Measurements from ENCODE around the gene ADGRL4. TPM values are rescaled to one million over a fixed set of nuclear protein-coding genes. Genes with fewer than 3 reads are reported as not detected.

The ADGRL4 gene
- total RNA-seq, 1 donor from 2014 or later = 17.7 TPM

GRCh38 chr1:78949227-78949626 lies 57.3 kb downstream of the ADGRL4 start:
- no peaks in the 10 kb centered on the region for H3K4me1 ChIP-seq
- H3K9me3 ChIP-seq = no peaks in the 10 kb centered on the region
- no peak overlapping the region for H3K27ac ChIP-seq
- intact Hi-C loops (cut with DNase I) = no loop called here
- no peaks in the 10 kb centered on the region for H3K36me3 ChIP-seq
- H3K27me3 ChIP-seq = no peaks in the 10 kb centered on the region
- H3K4me3 ChIP-seq = no peak overlapping the region
- TF ChIP-seq POLR2AphosphoS5 (IDR thresholded peaks at IDR 0.05; ENCODE audit: insufficient read depth in 1 of 2, low read depth in 1 of 2) = no peak
- no peak for DNase-seq (ENCODE audit: extremely low spot score in 2 of 2)

- no peaks in the 10 kb centered on the region for H3K4me1 ChIP-seq
- H3K4me3 ChIP-seq = no peak overlapping the region
- no peaks in the 10 kb centered on the region for H3K36me3 ChIP-seq
- no peak for DNase-seq (ENCODE audit: extremely low spot score in 2 of 2)
- H3K27me3 ChIP-seq = no peaks in the 10 kb centered on the region
- intact Hi-C loops (cut with DNase I) = no loop called here
- no peak for TF ChIP-seq CTCF (IDR thresholded peaks at IDR 0.05)
- no peak for TF ChIP-seq POLR2A (IDR thresholded peaks at IDR 0.05)
- TF ChIP-seq POLR2AphosphoS5 (IDR thresholded peaks at IDR 0.05; ENCODE audit: insufficient read depth in 1 of 2, low read depth in 1 of 2) = no peak
- H3K27ac ChIP-seq = no peak overlapping the region
- H3K9me3 ChIP-seq = no peaks in the 10 kb centered on the region
Measured at GRCh38 chr1:78919150-78919549, 87.4 kb downstream of the ADGRL4 start.

- no peak for DNase-seq (ENCODE audit: extremely low spot score in 2 of 2)
- H3K9me3 ChIP-seq = no peaks in the 10 kb centered on the region
- H3K27ac ChIP-seq = no peak overlapping the region
- TF ChIP-seq POLR2AphosphoS5 (IDR thresholded peaks at IDR 0.05; ENCODE audit: insufficient read depth in 1 of 2, low read depth in 1 of 2) (no peak), POLR2A (IDR thresholded peaks at IDR 0.05) (no peak), CTCF (IDR thresholded peaks at IDR 0.05) (no peak)
- H3K4me3 ChIP-seq = no peak overlapping the region
- H3K27me3 ChIP-seq = no peaks in the 10 kb centered on the region
- no peaks in the 10 kb centered on the region for H3K36me3 ChIP-seq
- H3K4me1 ChIP-seq = no peaks in the 10 kb centered on the region
- intact Hi-C loops (cut with DNase I) = no loop called here
Measured at GRCh38 chr1:78918157-78918556, 88.4 kb downstream of the ADGRL4 start.

- no peak overlapping the region for H3K27ac ChIP-seq
- no peaks in the 10 kb centered on the region for H3K36me3 ChIP-seq
- no peaks in the 10 kb centered on the region for H3K4me1 ChIP-seq
- H3K4me3 ChIP-seq = no peak overlapping the region
- no peak for DNase-seq (ENCODE audit: extremely low spot score in 2 of 2)
- intact Hi-C loops (cut with DNase I) = no loop called here
- H3K9me3 ChIP-seq = no peaks in the 10 kb centered on the region
- TF ChIP-seq POLR2A (IDR thresholded peaks at IDR 0.05) (no peak), POLR2AphosphoS5 (IDR thresholded peaks at IDR 0.05; ENCODE audit: insufficient read depth in 1 of 2, low read depth in 1 of 2) (no peak), CTCF (IDR thresholded peaks at IDR 0.05) (no peak)
- H3K27me3 ChIP-seq = no peaks in the 10 kb centered on the region
Measured at GRCh38 chr1:78916986-78917385, 89.5 kb downstream of the ADGRL4 start.

DNA sequence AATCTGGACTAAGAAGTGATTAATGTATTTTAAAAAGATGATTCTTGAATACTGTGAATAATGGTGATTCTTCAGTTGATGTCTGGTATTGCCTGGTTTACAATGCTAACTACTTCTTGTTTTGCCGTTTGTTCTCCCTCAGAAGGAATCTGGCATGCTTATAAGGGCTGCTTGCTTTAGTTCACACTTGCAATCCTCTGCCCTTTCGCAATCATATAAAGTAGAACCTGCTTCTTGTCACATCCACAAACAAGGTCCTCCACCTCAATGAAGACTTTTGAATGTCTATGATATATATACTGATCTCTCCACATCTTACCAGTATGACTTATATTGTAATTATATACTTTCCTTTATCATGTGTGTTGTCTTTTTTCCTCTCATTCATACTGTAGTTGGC lies 92.6 kb downstream of the ADGRL4 start:
- TF ChIP-seq CTCF (IDR thresholded peaks at IDR 0.05) = no peak
- no peak for TF ChIP-seq POLR2A (IDR thresholded peaks at IDR 0.05)
- no peak for TF ChIP-seq POLR2AphosphoS5 (IDR thresholded peaks at IDR 0.05; ENCODE audit: insufficient read depth in 1 of 2, low read depth in 1 of 2)
- no peak overlapping the region for H3K27ac ChIP-seq
- intact Hi-C loops (cut with DNase I) = no loop called here
- no peaks in the 10 kb centered on the region for H3K4me1 ChIP-seq
- H3K9me3 ChIP-seq = no peaks in the 10 kb centered on the region
- H3K36me3 ChIP-seq = no peaks in the 10 kb centered on the region
- DNase-seq (ENCODE audit: extremely low spot score in 2 of 2) = no peak
- H3K4me3 ChIP-seq = no peak overlapping the region
- no peaks in the 10 kb centered on the region for H3K27me3 ChIP-seq

Data from vagina (tissue), 2 donors.